GM18870 (cell line): ENCODE measurements around the gene SART1.

Experiments used
- ATAC-seq: cut with Tn5 transposase; IDR thresholded peaks from one replicate; pipeline ENCODE4 v1.9.1; 2021; ENCODE audit warnings: moderate library complexity; ENCODE audit not compliant: unreplicated experiment

SART1 gene, protein sequence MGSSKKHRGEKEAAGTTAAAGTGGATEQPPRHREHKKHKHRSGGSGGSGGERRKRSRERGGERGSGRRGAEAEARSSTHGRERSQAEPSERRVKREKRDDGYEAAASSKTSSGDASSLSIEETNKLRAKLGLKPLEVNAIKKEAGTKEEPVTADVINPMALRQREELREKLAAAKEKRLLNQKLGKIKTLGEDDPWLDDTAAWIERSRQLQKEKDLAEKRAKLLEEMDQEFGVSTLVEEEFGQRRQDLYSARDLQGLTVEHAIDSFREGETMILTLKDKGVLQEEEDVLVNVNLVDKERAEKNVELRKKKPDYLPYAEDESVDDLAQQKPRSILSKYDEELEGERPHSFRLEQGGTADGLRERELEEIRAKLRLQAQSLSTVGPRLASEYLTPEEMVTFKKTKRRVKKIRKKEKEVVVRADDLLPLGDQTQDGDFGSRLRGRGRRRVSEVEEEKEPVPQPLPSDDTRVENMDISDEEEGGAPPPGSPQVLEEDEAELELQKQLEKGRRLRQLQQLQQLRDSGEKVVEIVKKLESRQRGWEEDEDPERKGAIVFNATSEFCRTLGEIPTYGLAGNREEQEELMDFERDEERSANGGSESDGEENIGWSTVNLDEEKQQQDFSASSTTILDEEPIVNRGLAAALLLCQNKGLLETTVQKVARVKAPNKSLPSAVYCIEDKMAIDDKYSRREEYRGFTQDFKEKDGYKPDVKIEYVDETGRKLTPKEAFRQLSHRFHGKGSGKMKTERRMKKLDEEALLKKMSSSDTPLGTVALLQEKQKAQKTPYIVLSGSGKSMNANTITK

GRCh38 chr11:65961267-65962140, at the start of gene SART1:
SART1 (plus strand) TSS chr11:65961734; CDS start chr11:65961781, 47 bp downstream.
- peak; percentile 65 for ATAC-seq

DNA sequence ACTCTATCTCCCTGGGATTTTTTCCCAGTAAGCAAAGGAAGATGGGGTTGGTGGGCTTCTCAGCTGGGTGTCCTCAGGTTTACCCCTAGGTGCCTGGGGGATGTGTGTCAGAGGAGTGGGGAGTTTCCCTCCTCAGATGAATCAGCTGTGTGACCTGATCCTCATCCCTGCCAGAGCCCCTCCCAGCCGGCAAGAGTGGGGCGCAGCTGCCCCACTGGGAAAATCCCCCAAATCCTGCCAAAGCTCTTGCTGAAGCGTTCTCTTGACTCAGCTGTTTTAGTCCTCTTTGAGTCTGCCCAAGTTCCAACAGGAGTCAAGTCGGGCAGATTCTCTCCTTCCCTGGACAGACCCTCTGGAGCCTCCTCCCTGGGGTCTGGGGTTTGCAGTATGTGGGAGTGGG, 48.7 kb upstream of the SART1 start:
- ATAC-seq = no peak

- ATAC-seq = no peak
Measured at GRCh38 chr11:65915101-65915820, 46.3 kb upstream of the SART1 start.

GRCh38 chr11:65915821-65916251, 45.7 kb upstream of the SART1 start:
- no peak for ATAC-seq

GRCh38 chr11:65916391-65916790, 45.1 kb upstream of the SART1 start:
- ATAC-seq = no peak

- no peak for ATAC-seq
Measured at GRCh38 chr11:65917077-65917433, 44.5 kb upstream of the SART1 start.

DNA sequence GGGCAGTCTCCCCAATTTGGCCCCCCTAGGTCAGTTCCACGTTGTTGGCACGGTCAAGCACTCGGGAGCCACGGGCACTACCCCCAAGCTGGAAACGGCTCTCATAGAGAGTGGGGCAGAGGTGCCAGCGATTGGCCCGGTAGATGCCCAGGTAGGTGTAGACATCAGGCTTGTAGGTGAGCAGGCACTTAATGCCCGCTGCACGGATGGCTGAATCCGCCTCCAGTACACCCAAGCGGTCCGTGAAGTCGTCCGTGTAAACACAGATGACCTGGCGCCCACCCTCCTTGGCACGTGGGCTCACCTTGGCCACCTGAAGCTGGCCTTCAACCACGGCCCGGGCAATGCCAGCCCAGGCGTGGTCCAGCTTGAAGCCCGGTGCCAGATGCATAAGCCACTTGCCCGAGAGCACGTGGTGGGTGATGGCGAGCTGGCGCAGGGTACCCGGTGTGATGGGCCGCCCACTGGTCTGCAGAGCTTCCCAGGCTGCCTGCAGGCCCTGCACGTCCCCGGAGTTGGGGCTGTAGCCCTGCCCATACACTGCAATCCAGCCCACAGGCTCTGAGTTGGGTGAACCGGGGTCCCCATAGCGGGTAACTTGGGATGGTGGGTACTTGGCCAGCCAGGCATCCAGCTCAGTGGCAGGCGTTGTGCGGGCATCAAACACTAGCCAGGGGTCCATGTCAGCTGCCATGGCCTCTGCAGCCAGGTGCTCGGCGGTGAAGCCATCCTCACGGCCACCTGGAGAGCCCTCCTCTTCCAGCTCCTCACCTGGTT, 43.9 kb upstream of the SART1 start:
- no peak for ATAC-seq

- peak; percentile 21 for ATAC-seq
Measured at GRCh38 chr11:65918211-65919140, 43.1 kb upstream of the SART1 start, which contains the start of gene C11orf68. C11orf68 (minus strand) TSS chr11:65919062; CDS start chr11:65919031, 31 bp downstream.

DNA sequence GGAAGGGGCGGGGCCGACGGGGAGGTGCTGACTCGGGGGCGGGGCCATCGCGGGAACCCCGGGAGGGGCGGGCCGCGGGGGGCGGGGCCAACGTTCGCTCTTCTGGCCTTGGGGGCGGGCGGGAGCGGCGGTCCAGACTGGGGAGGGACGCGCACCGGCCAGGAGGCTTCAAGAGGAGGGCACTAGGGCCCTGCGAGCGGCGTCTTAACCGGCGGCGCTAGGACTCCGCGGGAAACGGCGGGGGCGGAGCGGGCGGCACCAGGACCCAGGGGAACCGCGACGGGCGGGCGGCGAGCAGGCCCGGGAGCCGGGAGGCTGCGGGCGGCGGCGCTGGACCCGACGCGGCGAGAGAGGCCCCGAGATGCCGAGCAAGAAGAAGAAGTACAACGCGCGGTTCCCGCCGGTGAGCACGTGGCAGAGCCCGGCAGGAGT, 42.4 kb upstream of the SART1 start, which contains the start of gene DRAP1:
TSS of gene DRAP1 (plus strand) at position 286 of the 432 bp plus-strand sequence. CDS start at position 362, 76 bp downstream.
- ATAC-seq = peak; percentile 59

GRCh38 chr11:65919573-65920371, 41.8 kb upstream of the SART1 start:
- peak; percentile 42 for ATAC-seq

GRCh38 chr11:65920372-65920802, 41.1 kb upstream of the SART1 start:
- ATAC-seq = no peak

GRCh38 chr11:65921033-65921555, 40.4 kb upstream of the SART1 start:
- no peak for ATAC-seq

- no peak for ATAC-seq
Measured at GRCh38 chr11:65921876-65922275, 39.7 kb upstream of the SART1 start.

- ATAC-seq = no peak
Measured at GRCh38 chr11:65922565-65922964, 39.0 kb upstream of the SART1 start.

- no peak for ATAC-seq
Measured at GRCh38 chr11:65925397-65925796, 36.1 kb upstream of the SART1 start.

DNA sequence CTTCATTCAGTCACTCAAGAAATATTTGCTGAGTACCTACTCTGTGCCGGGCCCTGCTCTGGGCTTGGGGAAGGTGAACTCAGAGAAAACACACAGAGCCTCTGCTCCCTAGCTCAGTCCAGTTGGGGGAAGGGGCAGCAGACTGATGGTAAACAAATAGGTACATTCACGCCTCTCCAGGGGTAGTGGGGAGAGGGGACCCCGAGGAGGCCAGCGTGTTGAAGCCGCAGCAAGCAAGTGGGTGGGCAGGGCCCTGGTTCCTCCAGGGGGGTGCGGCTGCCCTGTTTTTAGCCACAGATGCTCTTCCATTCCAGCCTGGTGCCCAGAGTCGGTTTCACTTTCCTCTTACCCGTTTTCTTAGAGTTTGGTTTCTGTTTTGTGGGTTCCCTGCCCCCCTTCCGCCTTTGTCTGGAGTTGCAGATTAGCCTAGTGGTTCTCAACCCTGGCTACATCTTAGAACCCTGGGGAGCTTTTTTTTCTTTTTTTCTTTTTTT, 33.6 kb upstream of the SART1 start:
- peak; percentile 52 for ATAC-seq

- no peak for ATAC-seq
Measured at GRCh38 chr11:65928667-65929066, 32.9 kb upstream of the SART1 start.
